Measurements from ENCODE around the gene ADAMTS2. TPM values are rescaled to one million over a fixed set of nuclear protein-coding genes. Genes with fewer than 3 reads are reported as not detected.
A peak's percentile ranks its signal among the peaks of the same experiment; 100 is the strongest.

The ADAMTS2 gene
- polyA plus RNA-seq, 1 donor: 5.9 TPM

- no peak for DNase-seq
- no peaks in the 10 kb centered on the region for H3K9me3 ChIP-seq (ENCODE audit: control insufficient read depth, low read depth, low read length)
- no peaks in the 10 kb centered on the region for H3K36me3 ChIP-seq (ENCODE audit: control insufficient read depth, insufficient read depth, low read length)
- H3K27ac ChIP-seq (ENCODE audit: low read length): no peak overlapping the region
- no CpG with 5 or more reads among the region's 12 CpGs for WGBS (ENCODE audit: insufficient coverage, low lambda C conversion rate)
- H3K4me3 ChIP-seq (ENCODE audit: low read length): no peak overlapping the region
- H3K4me1 ChIP-seq (ENCODE audit: control insufficient read depth, insufficient read depth, low read length): peaks cover 9% of the 10 kb centered on the region
- H3K27me3 ChIP-seq (ENCODE audit: control insufficient read depth, insufficient read depth, low read length): no peaks in the 10 kb centered on the region
These were observed 76.1 kb downstream of the ADAMTS2 start for GRCh38 chr5:179268966-179269693.

- H3K4me3 ChIP-seq (ENCODE audit: low read length): no peak overlapping the region
- DNase-seq: no peak
- no peak overlapping the region for H3K27ac ChIP-seq (ENCODE audit: low read length)
- WGBS (ENCODE audit: insufficient coverage, low lambda C conversion rate): no CpG with 5 or more reads among the region's 16 CpGs
- peaks cover 9% of the 10 kb centered on the region for H3K4me1 ChIP-seq (ENCODE audit: control insufficient read depth, insufficient read depth, low read length)
- no peaks in the 10 kb centered on the region for H3K9me3 ChIP-seq (ENCODE audit: control insufficient read depth, low read depth, low read length)
- no peaks in the 10 kb centered on the region for H3K36me3 ChIP-seq (ENCODE audit: control insufficient read depth, insufficient read depth, low read length)
- no peaks in the 10 kb centered on the region for H3K27me3 ChIP-seq (ENCODE audit: control insufficient read depth, insufficient read depth, low read length)
These were observed 76.8 kb downstream of the ADAMTS2 start for GRCh38 chr5:179268399-179268952.

GRCh38 chr5:179267671-179268083, 77.6 kb downstream of the ADAMTS2 start:
- no CpG with 5 or more reads among the region's 10 CpGs for WGBS (ENCODE audit: insufficient coverage, low lambda C conversion rate)
- Histone ChIP-seq H3K27me3 (ENCODE audit: control insufficient read depth, insufficient read depth, low read length) (no peaks in the 10 kb centered on the region), H3K9me3 (ENCODE audit: control insufficient read depth, low read depth, low read length) (no peaks in the 10 kb centered on the region), H3K4me3 (ENCODE audit: low read length) (no peak overlapping the region), H3K36me3 (ENCODE audit: control insufficient read depth, insufficient read depth, low read length) (no peaks in the 10 kb centered on the region), H3K27ac (ENCODE audit: low read length) (no peak overlapping the region), H3K4me1 (ENCODE audit: control insufficient read depth, insufficient read depth, low read length) (peaks cover 9% of the 10 kb centered on the region)
- DNase-seq: no peak

GRCh38 chr5:179267071-179267670, 78.1 kb downstream of the ADAMTS2 start:
- Histone ChIP-seq H3K9me3 (ENCODE audit: control insufficient read depth, low read depth, low read length) (no peaks in the 10 kb centered on the region), H3K27ac (ENCODE audit: low read length) (no peak overlapping the region), H3K4me1 (ENCODE audit: control insufficient read depth, insufficient read depth, low read length) (peaks cover 9% of the 10 kb centered on the region), H3K36me3 (ENCODE audit: control insufficient read depth, insufficient read depth, low read length) (no peaks in the 10 kb centered on the region), H3K27me3 (ENCODE audit: control insufficient read depth, insufficient read depth, low read length) (no peaks in the 10 kb centered on the region), H3K4me3 (ENCODE audit: low read length) (no peak overlapping the region)
- DNase-seq: no peak
- WGBS (ENCODE audit: insufficient coverage, low lambda C conversion rate): no CpG with 5 or more reads among the region's 17 CpGs

GRCh38 chr5:179266291-179267070, 78.8 kb downstream of the ADAMTS2 start:
- Histone ChIP-seq H3K27me3 (ENCODE audit: control insufficient read depth, insufficient read depth, low read length) (no peaks in the 10 kb centered on the region), H3K9me3 (ENCODE audit: control insufficient read depth, low read depth, low read length) (no peaks in the 10 kb centered on the region), H3K4me3 (ENCODE audit: low read length) (no peak overlapping the region), H3K4me1 (ENCODE audit: control insufficient read depth, insufficient read depth, low read length) (peaks cover 9% of the 10 kb centered on the region), H3K27ac (ENCODE audit: low read length) (peak overlapping the region; percentile 48), H3K36me3 (ENCODE audit: control insufficient read depth, insufficient read depth, low read length) (no peaks in the 10 kb centered on the region)
- DNase-seq: no peak
- no CpG with 5 or more reads among the region's 13 CpGs for WGBS (ENCODE audit: insufficient coverage, low lambda C conversion rate)

- Histone ChIP-seq H3K27me3 (ENCODE audit: control insufficient read depth, insufficient read depth, low read length) (no peaks in the 10 kb centered on the region), H3K27ac (ENCODE audit: low read length) (peak overlapping the region; percentile 48), H3K4me3 (ENCODE audit: low read length) (no peak overlapping the region), H3K36me3 (ENCODE audit: control insufficient read depth, insufficient read depth, low read length) (no peaks in the 10 kb centered on the region), H3K9me3 (ENCODE audit: control insufficient read depth, low read depth, low read length) (no peaks in the 10 kb centered on the region), H3K4me1 (ENCODE audit: control insufficient read depth, insufficient read depth, low read length) (peaks cover 9% of the 10 kb centered on the region)
- peak; percentile 61 to 65 for DNase-seq
- WGBS (ENCODE audit: insufficient coverage, low lambda C conversion rate): 37% methylated on average over 2 of the region's 35 CpGs
These were observed 79.6 kb downstream of the ADAMTS2 start for GRCh38 chr5:179265514-179266290.

- DNase-seq: no peak
These were observed 80.3 kb downstream of the ADAMTS2 start for GRCh38 chr5:179264783-179265513.

GRCh38 chr5:179264053-179264782, 81.0 kb downstream of the ADAMTS2 start:
- DNase-seq: no peak
- Histone ChIP-seq H3K36me3 (ENCODE audit: control insufficient read depth, insufficient read depth, low read length) (no peaks in the 10 kb centered on the region), H3K27ac (ENCODE audit: low read length) (no peak overlapping the region), H3K4me1 (ENCODE audit: control insufficient read depth, insufficient read depth, low read length) (peaks cover 9% of the 10 kb centered on the region), H3K9me3 (ENCODE audit: control insufficient read depth, low read depth, low read length) (no peaks in the 10 kb centered on the region), H3K27me3 (ENCODE audit: control insufficient read depth, insufficient read depth, low read length) (no peaks in the 10 kb centered on the region), H3K4me3 (ENCODE audit: low read length) (no peak overlapping the region)
- WGBS (ENCODE audit: insufficient coverage, low lambda C conversion rate): no CpG with 5 or more reads among the region's 13 CpGs

More at GRCh38 chr5:179264783-179265513, 80.3 kb downstream of the ADAMTS2 start:
- no peak overlapping the region for H3K4me3 ChIP-seq (ENCODE audit: low read length)
- no peak overlapping the region for H3K27ac ChIP-seq (ENCODE audit: low read length)
- peaks cover 9% of the 10 kb centered on the region for H3K4me1 ChIP-seq (ENCODE audit: control insufficient read depth, insufficient read depth, low read length)
- no CpG with 5 or more reads among the region's 24 CpGs for WGBS (ENCODE audit: insufficient coverage, low lambda C conversion rate)
- no peaks in the 10 kb centered on the region for H3K27me3 ChIP-seq (ENCODE audit: control insufficient read depth, insufficient read depth, low read length)
- no peaks in the 10 kb centered on the region for H3K9me3 ChIP-seq (ENCODE audit: control insufficient read depth, low read depth, low read length)
- H3K36me3 ChIP-seq (ENCODE audit: control insufficient read depth, insufficient read depth, low read length): no peaks in the 10 kb centered on the region

GRCh38 chr5:179263391-179264052, 81.7 kb downstream of the ADAMTS2 start:
- H3K36me3 ChIP-seq (ENCODE audit: control insufficient read depth, insufficient read depth, low read length): no peaks in the 10 kb centered on the region
- H3K27ac ChIP-seq (ENCODE audit: low read length): no peak overlapping the region
- H3K9me3 ChIP-seq (ENCODE audit: control insufficient read depth, low read depth, low read length): no peaks in the 10 kb centered on the region
- H3K4me3 ChIP-seq (ENCODE audit: low read length): no peak overlapping the region
- no peak for DNase-seq
- WGBS (ENCODE audit: insufficient coverage, low lambda C conversion rate): 70% methylated on average over 2 of the region's 23 CpGs
- H3K4me1 ChIP-seq (ENCODE audit: control insufficient read depth, insufficient read depth, low read length): peaks cover 9% of the 10 kb centered on the region
- no peaks in the 10 kb centered on the region for H3K27me3 ChIP-seq (ENCODE audit: control insufficient read depth, insufficient read depth, low read length)
